ENCODE results near the gene GNPDA2. TPM values are rescaled to one million over a fixed set of nuclear protein-coding genes. Genes with fewer than 3 reads are reported as not detected.

Gene GNPDA2
- total and polyA plus RNA-seq, 9 of the 15 experiments (the other 6 are each of a cell fraction or from before 2014, with no cell fraction given), result 10.6 to 20.4 (median 13.0) TPM

DNA sequence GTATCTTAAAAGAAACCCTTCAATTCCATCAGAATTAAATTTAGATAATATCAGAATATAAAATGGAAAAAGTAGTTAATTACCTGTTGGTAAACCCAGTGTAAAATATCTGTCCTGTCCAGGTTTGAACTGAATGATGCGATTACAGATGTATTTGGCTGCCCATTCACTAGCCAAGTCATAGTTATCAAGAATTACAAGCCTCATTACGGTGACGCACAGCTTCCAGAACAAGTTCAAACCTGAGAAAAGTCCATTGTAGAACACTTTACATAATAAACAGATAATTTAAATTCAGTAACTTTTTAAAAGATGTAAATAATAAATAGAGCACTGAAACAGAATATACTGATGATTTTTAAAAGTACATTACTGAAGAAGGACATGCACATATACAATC, 4.4 kb downstream of the GNPDA2 start:
- Histone ChIP-seq H3K79me2 (ENCODE audit: control insufficient read depth, insufficient read depth, low read length) (peaks cover 90% of the 10 kb centered on the region), H2AFZ (ENCODE audit: low read depth, low read length) (no peak overlapping the region), H3K27ac (ENCODE audit: extremely low read depth, low read depth, low read length) (no peak overlapping the region), H3K9me3 (replicated peaks; ENCODE audit: control insufficient read depth, insufficient read depth, low read depth, low read length) (no peaks in the 10 kb centered on the region), H3K36me3 (ENCODE audit: control insufficient read depth, insufficient read depth, low read length) (peaks cover 9% of the 10 kb centered on the region; the same call in 2 of the 3 replicates), H3K4me1 (replicated peaks in 1 of 2; ENCODE audit: control insufficient read depth in 2 of 2, insufficient read depth in 2 of 2, low read length in 2 of 2) (peaks cover 7 to 9% of the 10 kb centered on the region in 2 experiments; a peak in 4 of 5 replicates), H3K4me2 (ENCODE audit: insufficient read depth, low read length) (no peak overlapping the region), H3K4me3 (no peak overlapping the region), H3K9ac (ENCODE audit: insufficient read depth in 1 of 2, low read depth in 2 of 2, low read length in 2 of 2) (no peak overlapping the region), H3K27me3 (ENCODE audit: control insufficient read depth in 2 of 2, insufficient read depth in 2 of 2, low read length in 2 of 2) (no peaks in the 10 kb centered on the region), H3K9me1 (ENCODE audit: control insufficient read depth, insufficient read depth, low read length) (no peaks in the 10 kb centered on the region), H4K20me1 (replicated peaks; ENCODE audit: control insufficient read depth, insufficient read depth, low read length) (no peaks in the 10 kb centered on the region; the same call in 1 of the 2 replicates)
- ChIA-PET POLR2A (no interaction called here), CTCF (ENCODE audit: low intra/inter-chr PET ratio) (no interaction called here)
- FAIRE-seq (no peak), DNase-seq (ENCODE audit: extremely low read depth in 1 of 4, low spot score in 3 of 4) (no peak), ATAC-seq (no peak)
- in situ Hi-C loops (cut with MboI), result no loop called here
- TF ChIP-seq LCOR (CRISPR knock-in tag; IDR thresholded peaks at IDR 0.05) (no peak), FOXK2 (conservative IDR thresholded peaks at IDR 0.05 in 1 of 2, IDR thresholded peaks at IDR 0.05 in 1 of 2; ENCODE audit: low read depth in 2 of 2) (no peak), NR2C2 (CRISPR knock-in tag; IDR thresholded peaks at IDR 0.05) (no peak), NR2C2 (tag; IDR thresholded peaks at IDR 0.05) (no peak), KHSRP (IDR thresholded peaks at IDR 0.05) (no peak), SMC3 (conservative IDR thresholded peaks at IDR 0.05; ENCODE audit: insufficient read depth, low read depth, low read length) (no peak)
- TF ChIP-seq, protein P1, sequence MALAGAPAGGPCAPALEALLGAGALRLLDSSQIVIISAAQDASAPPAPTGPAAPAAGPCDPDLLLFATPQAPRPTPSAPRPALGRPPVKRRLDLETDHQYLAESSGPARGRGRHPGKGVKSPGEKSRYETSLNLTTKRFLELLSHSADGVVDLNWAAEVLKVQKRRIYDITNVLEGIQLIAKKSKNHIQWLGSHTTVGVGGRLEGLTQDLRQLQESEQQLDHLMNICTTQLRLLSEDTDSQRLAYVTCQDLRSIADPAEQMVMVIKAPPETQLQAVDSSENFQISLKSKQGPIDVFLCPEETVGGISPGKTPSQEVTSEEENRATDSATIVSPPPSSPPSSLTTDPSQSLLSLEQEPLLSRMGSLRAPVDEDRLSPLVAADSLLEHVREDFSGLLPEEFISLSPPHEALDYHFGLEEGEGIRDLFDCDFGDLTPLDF (CRISPR knock-in tag; IDR thresholded peaks at IDR 0.05), result no peak
- TF ChIP-seq, protein P2, sequence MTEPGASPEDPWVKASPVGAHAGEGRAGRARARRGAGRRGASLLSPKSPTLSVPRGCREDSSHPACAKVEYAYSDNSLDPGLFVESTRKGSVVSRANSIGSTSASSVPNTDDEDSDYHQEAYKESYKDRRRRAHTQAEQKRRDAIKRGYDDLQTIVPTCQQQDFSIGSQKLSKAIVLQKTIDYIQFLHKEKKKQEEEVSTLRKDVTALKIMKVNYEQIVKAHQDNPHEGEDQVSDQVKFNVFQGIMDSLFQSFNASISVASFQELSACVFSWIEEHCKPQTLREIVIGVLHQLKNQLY (CRISPR knock-in tag; conservative IDR thresholded peaks at IDR 0.05), result no peak
- TF ChIP-seq, protein P3, sequence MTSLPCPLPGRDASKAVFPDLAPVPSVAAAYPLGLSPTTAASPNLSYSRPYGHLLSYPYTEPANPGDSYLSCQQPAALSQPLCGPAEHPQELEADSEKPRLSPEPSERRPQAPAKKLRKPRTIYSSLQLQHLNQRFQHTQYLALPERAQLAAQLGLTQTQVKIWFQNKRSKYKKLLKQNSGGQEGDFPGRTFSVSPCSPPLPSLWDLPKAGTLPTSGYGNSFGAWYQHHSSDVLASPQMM (CRISPR knock-in tag; IDR thresholded peaks at IDR 0.05), result no peak
- TF ChIP-seq, protein P4, sequence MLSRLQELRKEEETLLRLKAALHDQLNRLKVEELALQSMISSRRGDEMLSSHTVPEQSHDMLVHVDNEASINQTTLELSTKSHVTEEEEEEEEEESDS (CRISPR knock-in tag; IDR thresholded peaks at IDR 0.05), result no peak
- no TSS peak for BruUV-seq (replicated peaks)
- intact Hi-C loops (cut with micrococcal nuclease), result no loop called here
- WGBS (ENCODE audit: insufficient coverage, low coverage, missing lambda C conversion rate), result 68% methylated on average over 3 of the region's 3 CpGs

Measured in K562 (cell line).